Thoracic aorta (tissue), 2 donors: ENCODE data around the gene DNAJB8. TPM values are rescaled to one million over a fixed set of nuclear protein-coding genes. Genes with fewer than 3 reads are reported as not detected.

Experiments used
- ATAC-seq: fragments of 150-250 bp; one replicate; pipeline ENCODE4 v1.8.0; 2017; ENCODE audit warnings: low read depth; ENCODE audit not compliant: insufficient number of reproducible peaks, low FRiP score
- DNase-seq: peaks from one replicate; pipeline ENCODE4 v3.0.0-alpha.2; 2020; ENCODE audit warnings: low spot score
- H3K27ac ChIP-seq, 2 donors: fragments of 200-600 bp; sonication (generic); 1 replicate in 1 of 2; 2 replicates in 1 of 2; pipeline ENCODE4 v1.5.1; 2016; ENCODE audit warnings: mild to moderate bottlenecking in 2 of 2, moderate library complexity in 2 of 2
- H3K27me3 ChIP-seq: fragments of 200-600 bp; sonication (generic); replicated peaks from 2 replicates; pipeline ENCODE4 v1.6.0; 2016; ENCODE audit warnings: mild to moderate bottlenecking; ENCODE audit not compliant: insufficient read depth
- H3K36me3 ChIP-seq: fragments of 200-600 bp; sonication (generic); one replicate; pipeline ENCODE4 v1.5.1; 2016
- H3K4me1 ChIP-seq, 2 donors: fragments of 200-600 bp; sonication (generic); 1 replicate in 1 of 2; 2 replicates in 1 of 2; pipeline versions ENCODE4 v1.5.1 to v1.6.0; 2016; ENCODE audit warnings: low read depth in 2 of 2, mild to moderate bottlenecking in 1 of 2; ENCODE audit not compliant: control insufficient read depth in 1 of 2
- H3K4me3 ChIP-seq: fragments of 200-600 bp; sonication (generic); 2 replicates; pipeline ENCODE4 v1.5.1; 2016; ENCODE audit warnings: mild to moderate bottlenecking
- H3K9me3 ChIP-seq: fragments of 200-600 bp; sonication (generic); 2 replicates; pipeline ENCODE4 v1.5.1; 2016
- total RNA-seq, 2 donors: library from RNA; depleted of rRNA; stranded (reverse); fragments of >200 nt; gene quantifications; one replicate each; pipeline versions ENCODE4 v1.1.0 to v1.2.3, GENCODE V29; 2016
- TF ChIP-seq, protein P1 (sequence below): fragments of 200-600 bp; sonication (generic); IDR thresholded peaks from one replicate; pipeline ENCODE4 v1.5.1; 2019; ENCODE audit warnings: antibody characterized with exemption

DNAJB8 gene
- total RNA-seq, 2 donors from 2014 or later = not detected

DNA sequence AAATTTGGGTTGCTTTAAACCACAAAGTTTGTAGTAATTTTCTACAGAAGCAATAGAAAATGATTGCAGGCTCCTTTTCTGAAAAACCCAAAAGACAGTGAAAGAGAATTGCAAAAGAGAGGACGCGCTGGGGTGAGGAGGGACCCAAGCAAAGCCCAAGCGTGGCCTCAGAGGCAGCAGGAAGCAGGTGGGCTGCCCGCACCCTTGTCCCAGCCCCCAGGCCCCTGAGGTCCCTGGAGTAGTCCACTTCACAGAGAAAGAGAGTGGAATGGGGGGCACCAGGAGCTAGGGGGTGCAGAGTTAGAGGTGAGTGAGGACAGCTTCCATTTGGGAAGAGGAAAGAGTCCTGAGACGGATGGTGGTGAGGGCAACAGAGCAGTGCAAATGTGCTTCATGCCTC is 11.6 kb downstream of the DNAJB8 start:
- no peak overlapping the region for H3K4me3 ChIP-seq
- DNase-seq (no peak), ATAC-seq (no peak)
- H3K27me3 ChIP-seq = no peaks in the 10 kb centered on the region
- no peaks in the 10 kb centered on the region for H3K4me1 ChIP-seq
- H3K36me3 ChIP-seq = no peaks in the 10 kb centered on the region
- TF ChIP-seq, protein P1, sequence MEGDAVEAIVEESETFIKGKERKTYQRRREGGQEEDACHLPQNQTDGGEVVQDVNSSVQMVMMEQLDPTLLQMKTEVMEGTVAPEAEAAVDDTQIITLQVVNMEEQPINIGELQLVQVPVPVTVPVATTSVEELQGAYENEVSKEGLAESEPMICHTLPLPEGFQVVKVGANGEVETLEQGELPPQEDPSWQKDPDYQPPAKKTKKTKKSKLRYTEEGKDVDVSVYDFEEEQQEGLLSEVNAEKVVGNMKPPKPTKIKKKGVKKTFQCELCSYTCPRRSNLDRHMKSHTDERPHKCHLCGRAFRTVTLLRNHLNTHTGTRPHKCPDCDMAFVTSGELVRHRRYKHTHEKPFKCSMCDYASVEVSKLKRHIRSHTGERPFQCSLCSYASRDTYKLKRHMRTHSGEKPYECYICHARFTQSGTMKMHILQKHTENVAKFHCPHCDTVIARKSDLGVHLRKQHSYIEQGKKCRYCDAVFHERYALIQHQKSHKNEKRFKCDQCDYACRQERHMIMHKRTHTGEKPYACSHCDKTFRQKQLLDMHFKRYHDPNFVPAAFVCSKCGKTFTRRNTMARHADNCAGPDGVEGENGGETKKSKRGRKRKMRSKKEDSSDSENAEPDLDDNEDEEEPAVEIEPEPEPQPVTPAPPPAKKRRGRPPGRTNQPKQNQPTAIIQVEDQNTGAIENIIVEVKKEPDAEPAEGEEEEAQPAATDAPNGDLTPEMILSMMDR = no peak
- H3K27ac ChIP-seq = no peak overlapping the region
- no peaks in the 10 kb centered on the region for H3K9me3 ChIP-seq

DNA sequence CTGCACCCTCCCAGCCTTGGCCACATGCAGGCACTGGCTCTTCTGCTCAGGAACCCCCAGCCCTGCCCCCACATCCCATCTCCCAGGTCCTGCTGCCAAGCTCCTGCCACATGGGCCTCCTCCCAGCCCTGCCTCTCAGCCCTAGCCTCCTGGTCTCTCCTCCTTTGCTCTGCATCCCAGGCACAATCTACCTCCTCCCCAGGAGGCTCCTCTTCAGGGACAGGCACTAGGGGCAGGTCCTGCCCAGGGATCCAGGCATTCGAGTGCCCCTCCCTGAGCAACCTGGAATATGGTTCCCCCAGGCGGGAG is 12.4 kb downstream of the DNAJB8 start:
- TF ChIP-seq, protein P1 = no peak

DNA sequence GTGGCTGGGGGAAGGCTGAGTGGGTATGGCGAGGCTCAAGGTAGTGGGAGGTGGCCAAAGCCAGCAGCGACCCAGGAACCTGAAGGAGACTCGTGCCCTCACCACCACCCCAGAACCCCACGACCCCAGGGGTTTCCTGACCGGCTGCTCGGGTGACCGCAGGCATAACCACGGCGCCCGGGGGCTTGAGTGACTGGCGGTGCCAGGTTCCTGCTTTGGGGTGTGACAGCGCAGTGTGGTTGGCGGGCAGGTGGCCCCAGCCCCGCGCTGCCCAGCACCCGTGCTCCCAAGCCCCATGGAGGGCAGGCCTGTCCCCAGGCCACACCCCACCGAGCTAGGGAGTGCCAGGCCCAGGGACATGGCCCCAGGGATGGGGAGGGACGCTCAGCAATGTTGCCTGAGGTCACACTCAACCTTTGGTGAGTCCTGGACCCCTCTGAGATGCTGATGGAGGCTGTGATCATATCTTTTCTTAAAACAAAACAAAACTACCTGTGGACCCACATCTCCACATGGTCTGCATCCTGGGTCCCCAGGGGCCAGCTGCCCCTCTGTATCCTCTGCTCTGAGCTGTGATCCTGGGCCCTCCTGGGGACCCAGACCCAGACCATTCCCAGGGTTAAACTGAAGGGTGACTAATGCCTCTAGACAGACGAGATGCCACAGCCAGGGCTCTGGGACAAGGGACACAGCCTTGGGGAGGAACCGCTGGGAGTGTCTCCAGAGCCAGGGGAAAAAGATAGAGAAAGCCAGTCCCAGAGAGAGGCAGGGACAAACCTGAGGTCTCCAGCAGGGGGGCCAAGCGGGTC is 13.0 kb downstream of the DNAJB8 start:
- Histone ChIP-seq H3K27me3 (no peaks in the 10 kb centered on the region), H3K36me3 (no peaks in the 10 kb centered on the region), H3K4me1 (no peaks in the 10 kb centered on the region), H3K9me3 (no peaks in the 10 kb centered on the region), H3K27ac (no peak overlapping the region), H3K4me3 (no peak overlapping the region)
- DNase-seq = no peak
- ATAC-seq = no peak
- TF ChIP-seq, protein P1 = no peak

More for the DNA sequence above, 12.4 kb downstream of the DNAJB8 start:
- Histone ChIP-seq H3K27ac (no peak overlapping the region), H3K36me3 (no peaks in the 10 kb centered on the region), H3K4me3 (no peak overlapping the region), H3K9me3 (no peaks in the 10 kb centered on the region), H3K27me3 (no peaks in the 10 kb centered on the region), H3K4me1 (no peaks in the 10 kb centered on the region)
- ATAC-seq (no peak), DNase-seq (no peak)

DNA sequence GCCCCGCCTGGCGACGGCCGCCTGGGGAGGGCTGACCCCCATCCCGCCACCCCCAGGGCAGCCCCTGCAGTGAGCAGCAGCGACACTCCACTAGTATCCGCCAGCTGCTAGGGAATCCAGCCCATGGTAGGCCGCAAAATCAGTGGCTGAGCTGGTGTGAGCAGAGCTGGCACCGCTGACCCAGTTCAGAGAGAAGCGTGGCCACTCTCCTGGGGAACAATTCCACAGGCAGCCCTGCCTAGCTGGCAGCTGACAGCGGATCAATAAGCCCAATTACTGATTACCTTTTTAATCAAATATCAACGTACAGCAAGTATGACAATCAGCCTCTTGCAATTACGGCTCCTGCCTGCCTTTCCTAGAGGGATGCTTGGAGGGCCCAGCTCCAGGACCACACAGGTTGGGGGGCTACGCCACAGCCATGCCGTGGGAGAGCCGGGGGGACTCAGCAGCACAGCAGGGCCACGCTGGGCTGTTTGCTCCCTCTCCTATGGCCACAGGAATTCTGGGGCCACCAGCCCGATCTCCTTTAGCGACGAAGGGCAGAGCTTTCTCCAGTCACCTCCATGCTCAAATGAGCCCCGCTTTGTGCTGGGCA is 13.9 kb downstream of the DNAJB8 start:
- no peak overlapping the region for H3K27ac ChIP-seq
- no peaks in the 10 kb centered on the region for H3K36me3 ChIP-seq
- TF ChIP-seq, protein P1 = no peak
- H3K4me3 ChIP-seq = no peak overlapping the region
- H3K27me3 ChIP-seq = no peaks in the 10 kb centered on the region
- H3K9me3 ChIP-seq = no peaks in the 10 kb centered on the region
- DNase-seq (no peak), ATAC-seq (no peak)
- no peaks in the 10 kb centered on the region for H3K4me1 ChIP-seq

DNA sequence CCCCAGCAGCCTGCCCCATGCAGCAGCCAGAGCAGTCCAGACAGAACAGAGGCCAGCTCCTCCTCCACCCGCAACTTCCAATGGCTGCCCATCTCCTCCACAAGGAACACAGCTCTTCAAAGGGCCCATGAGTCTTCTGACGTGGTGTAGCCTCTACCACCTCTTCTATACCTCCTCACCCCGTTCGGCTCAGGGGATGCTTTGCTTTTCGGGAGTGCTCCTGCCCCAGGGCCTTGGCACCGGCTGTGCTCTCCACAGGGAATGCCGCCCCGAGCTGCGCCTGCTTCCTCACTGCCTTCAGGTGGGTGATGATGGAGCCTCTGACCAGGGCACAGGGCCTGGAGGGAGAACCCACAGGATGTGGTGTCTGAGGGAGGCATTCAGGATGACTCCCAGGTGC is 14.6 kb downstream of the DNAJB8 start:
- DNase-seq (no peak), ATAC-seq (no peak)
- Histone ChIP-seq H3K27me3 (no peaks in the 10 kb centered on the region), H3K36me3 (no peaks in the 10 kb centered on the region), H3K27ac (no peak overlapping the region), H3K9me3 (no peaks in the 10 kb centered on the region), H3K4me3 (no peak overlapping the region), H3K4me1 (no peaks in the 10 kb centered on the region)
- TF ChIP-seq, protein P1 = no peak
